H1 (cell line): ENCODE results near the gene THAP12. TPM values are rescaled to one million over a fixed set of nuclear protein-coding genes. Genes with fewer than 3 reads are reported as not detected.
A peak's percentile ranks its signal among the peaks of the same experiment; 100 is the strongest.

ENCODE experiments used
- CTCF ChIA-PET: fragments of 300-600 bp; sonication (Branson Sonifier 250); formaldehyde crosslinking; loops from one replicate; lab custom pipeline; 2021; ENCODE audit not compliant: partially characterized antibody; lab: Charles Lee
- POLR2A ChIA-PET: fragments of 300-600 bp; sonication (Branson Sonifier 250); formaldehyde crosslinking; loops from one replicate; lab custom pipeline; 2021; ENCODE audit warnings: inconsistent platforms; ENCODE audit not compliant: partially characterized antibody; lab: Charles Lee
- DNase-seq, 2 experiments: peaks; one replicate each; pipeline versions ENCODE4 v3.0.0 to v3.0.0-alpha.2; 2010 to 2022; ENCODE audit warnings: low spot score in 2 of 2, low read depth in 1 of 2, mixed read lengths in 1 of 2
- FAIRE-seq: peaks from 2 replicates; lab custom pipeline; 2011; peaks lifted over from hg19 to GRCh38; lab: Jason Lieb, UNC
- H2AFZ ChIP-seq: 2 replicates; pipeline ENCODE4 v1.8.1; 2012; ENCODE audit warnings: low read length, inconsistent platforms
- H2AK5ac ChIP-seq: 2 replicates; pipeline ENCODE4 v1.6.1; 2013; ENCODE audit warnings: low read depth, low read length
- H2BK120ac ChIP-seq: replicated peaks from 2 replicates; pipeline ENCODE3; 2013; ENCODE audit warnings: low read depth, low read length, inconsistent platforms
- H2BK12ac ChIP-seq: 2 replicates; pipeline ENCODE4 v1.6.1; 2013; ENCODE audit warnings: low read depth, low read length
- H2BK15ac ChIP-seq: 2 replicates; pipeline ENCODE4 v1.6.1; 2013; ENCODE audit warnings: low read length
- H2BK20ac ChIP-seq: 2 replicates; pipeline ENCODE4 v1.6.1; 2013; ENCODE audit warnings: low read length
- H2BK5ac ChIP-seq: 2 replicates; pipeline ENCODE4 v1.6.1; 2013; ENCODE audit warnings: low read depth, low read length
- H3K14ac ChIP-seq: 2 replicates; pipeline ENCODE4 v1.6.1; 2013; ENCODE audit warnings: inconsistent platforms; ENCODE audit not compliant: insufficient read length
- H3K18ac ChIP-seq: 2 replicates; pipeline ENCODE4 v1.6.1; 2013; ENCODE audit warnings: low read length; ENCODE audit errors: extremely low read depth
- H3K23ac ChIP-seq: 2 replicates; pipeline ENCODE4 v1.6.1; 2013; ENCODE audit warnings: inconsistent platforms; ENCODE audit not compliant: insufficient read length
- H3K23me2 ChIP-seq: 2 replicates; pipeline ENCODE4 v1.6.1; 2013; ENCODE audit warnings: low read depth, low read length
- H3K27ac ChIP-seq: 2 replicates; pipeline ENCODE4 v1.6.1; 2011; ENCODE audit warnings: low read depth, low read length, inconsistent platforms
- H3K27me3 ChIP-seq, 4 experiments: replicated peaks in 1 of 4; 1 replicate in 1 of 4; 2 replicates in 3 of 4; pipeline versions ENCODE4 v1.6.1 to v1.8.1; 2011 to 2013; ENCODE audit warnings: low read length in 3 of 4, mild to moderate bottlenecking in 3 of 4, inconsistent platforms in 2 of 4, mixed read lengths in 2 of 4, moderate library complexity in 1 of 4; ENCODE audit not compliant: control insufficient read depth in 3 of 4, insufficient read depth in 3 of 4; ENCODE audit errors: extremely low read depth in 1 of 4
- H3K36me3 ChIP-seq, 4 experiments: 2 replicates each; pipeline versions ENCODE4 v1.6.1 to v1.8.1; 2011 to 2013; ENCODE audit warnings: mild to moderate bottlenecking in 4 of 4, low read length in 3 of 4, moderate library complexity in 2 of 4, control low read depth in 1 of 4, inconsistent platforms in 1 of 4; ENCODE audit not compliant: insufficient read depth in 4 of 4, control insufficient read depth in 2 of 4
- H3K4ac ChIP-seq: replicated peaks from 2 replicates; pipeline ENCODE3; 2013; ENCODE audit warnings: low read length, low read depth, mixed read lengths, inconsistent platforms; ENCODE audit not compliant: insufficient read length
- H3K4me1 ChIP-seq, 4 experiments: replicated peaks in 1 of 4; 1 replicate in 1 of 4; 2 replicates in 3 of 4; pipeline versions ENCODE4 v1.6.1 to v1.8.1; 2011 to 2013; ENCODE audit warnings: low read length in 3 of 4, inconsistent platforms in 2 of 4, mixed read lengths in 1 of 4; ENCODE audit not compliant: insufficient read depth in 4 of 4, control insufficient read depth in 3 of 4
- H3K4me2 ChIP-seq, 2 experiments: 2 replicates each; pipeline versions ENCODE4 v1.6.1 to v1.8.1; 2011 to 2013; ENCODE audit warnings: low read depth in 2 of 2, low read length in 2 of 2, control low read depth in 1 of 2, inconsistent platforms in 1 of 2, mild to moderate bottlenecking in 1 of 2; ENCODE audit not compliant: insufficient read depth in 1 of 2
- H3K4me3 ChIP-seq, 4 experiments: fragments of 200-600, 300-600 bp in 1 of 4; sonication (generic), shearing (Covaris generic), sonication (Bioruptor Twin) in 1 of 4; 2 replicates each; pipeline versions ENCODE4 v1.5.1 to v1.8.1; 2011 to 2016; ENCODE audit warnings: low read length in 4 of 4, low read depth in 3 of 4, control low read depth in 2 of 4, inconsistent platforms in 2 of 4, mild to moderate bottlenecking in 2 of 4, mixed read lengths in 1 of 4, moderate library complexity in 1 of 4; ENCODE audit not compliant: insufficient read depth in 2 of 4; ENCODE audit errors: extremely low read depth in 1 of 4
- H3K56ac ChIP-seq: replicated peaks from 2 replicates; pipeline ENCODE3; 2013; ENCODE audit warnings: low read depth, mild to moderate bottlenecking, mixed read lengths, low read length, inconsistent platforms; ENCODE audit not compliant: insufficient read length
- H3K79me1 ChIP-seq: 2 replicates; pipeline ENCODE4 v1.6.1; 2013; ENCODE audit warnings: low read depth, low read length, control low read depth
- H3K79me2 ChIP-seq, 2 experiments: 2 replicates each; pipeline versions ENCODE4 v1.6.1 to v1.8.1; 2012 to 2013; ENCODE audit warnings: low read length in 2 of 2, mild to moderate bottlenecking in 2 of 2, inconsistent platforms in 1 of 2; ENCODE audit not compliant: insufficient read depth in 2 of 2, control insufficient read depth in 1 of 2
- H3K9ac ChIP-seq, 4 experiments: replicated peaks in 1 of 4; 1 replicate in 1 of 4; 2 replicates in 3 of 4; pipeline versions ENCODE4 v1.6.1 to v1.8.1; 2011 to 2013; ENCODE audit warnings: low read depth in 3 of 4, low read length in 3 of 4, control low read depth in 2 of 4, mild to moderate bottlenecking in 2 of 4, moderate library complexity in 2 of 4, inconsistent platforms in 1 of 4; ENCODE audit errors: extremely low read depth in 1 of 4
- H3K9me3 ChIP-seq, 2 experiments: 2 replicates each; pipeline versions ENCODE4 v1.6.1 to v1.8.1; 2012 to 2013; ENCODE audit warnings: mild to moderate bottlenecking in 2 of 2, moderate library complexity in 2 of 2, control low read depth in 1 of 2, inconsistent platforms in 1 of 2, low read depth in 1 of 2, low read length in 1 of 2, mixed read lengths in 1 of 2; ENCODE audit not compliant: insufficient read depth in 2 of 2
- H4K20me1 ChIP-seq, 2 experiments: replicated peaks in 1 of 2; 2 replicates each; pipeline versions ENCODE3 to v1.8.1; 2011 to 2013; ENCODE audit warnings: inconsistent platforms in 2 of 2, low read length in 2 of 2, mild to moderate bottlenecking in 1 of 2; ENCODE audit not compliant: insufficient read depth in 2 of 2, control insufficient read depth in 1 of 2
- H4K5ac ChIP-seq: 2 replicates; pipeline ENCODE4 v1.6.1; 2013; ENCODE audit warnings: low read length, low read depth, mixed read lengths, inconsistent platforms; ENCODE audit not compliant: insufficient read length
- H4K8ac ChIP-seq: 2 replicates; pipeline ENCODE4 v1.8.0; 2013; ENCODE audit warnings: mild to moderate bottlenecking, moderate library complexity, low read length, inconsistent platforms; ENCODE audit not compliant: insufficient read depth; ENCODE audit errors: extremely low read depth
- H4K91ac ChIP-seq: replicated peaks from 2 replicates; pipeline ENCODE3; 2013; ENCODE audit warnings: low read length, mixed read lengths, inconsistent platforms; ENCODE audit not compliant: insufficient read length
- ATF2 ChIP-seq: IDR thresholded peaks from 2 replicates; pipeline ENCODE4 v1.6.1; 2012; ENCODE audit warnings: low read length, inconsistent platforms
- TEAD4 ChIP-seq: IDR thresholded peaks from 2 replicates; pipeline ENCODE4 v1.6.1; 2012; ENCODE audit warnings: low read depth, low read length, inconsistent platforms, mixed read lengths
- WGBS, 2 experiments: shearing (Covaris generic) in 1 of 2; methylation state at CpG; one replicate each; pipeline versions ENCODE4 v1.1.6 to v1.1.7; 2013 to 2015; ENCODE audit warnings: low lambda C conversion rate in 2 of 2, mixed read lengths in 2 of 2, inconsistent platforms in 1 of 2, low coverage in 1 of 2, missing lambda C conversion rate in 1 of 2; ENCODE audit not compliant: insufficient replicate concordance in 2 of 2, insufficient coverage in 1 of 2, insufficient read length in 1 of 2; ENCODE audit errors: extremely low coverage in 1 of 2, missing lambda C conversion rate in 1 of 2; 5-methylcytosine and 5-hydroxymethylcytosine counted together
- polyA plus RNA-seq, 7 experiments: library from polyadenylated mRNA; depleted of rRNA in 3 of 7; stranded (reverse) in 5 of 7; unstranded in 2 of 7; fragments of >200 nt in 5 of 7; fragments of 200-250 nt in 2 of 7; gene quantifications; 1 replicate in 5 of 7; 2 replicates in 1 of 7; 4 replicates in 1 of 7; pipeline versions ENCODE4 v1.2.1 to v1.2.3, GENCODE V29; 2011 to 2013; ENCODE audit warnings: missing spikeins in 2 of 7, mixed read lengths in 2 of 7
- total RNA-seq: library from RNA; stranded (reverse); fragmentation: NEBNext Ultra II Directional; extraction: Animal tissue kit (Norgen Biotek cat#: 25700); gene quantifications from 2 replicates; pipeline ENCODE4 v1.2.1, GENCODE V29; 2021

The THAP12 gene
- total and polyA plus RNA-seq, 2 of the 8 experiments (the other 6 are each of a cell fraction or from before 2014, with no cell fraction given) = 12.0 to 39.9 TPM

DNA sequence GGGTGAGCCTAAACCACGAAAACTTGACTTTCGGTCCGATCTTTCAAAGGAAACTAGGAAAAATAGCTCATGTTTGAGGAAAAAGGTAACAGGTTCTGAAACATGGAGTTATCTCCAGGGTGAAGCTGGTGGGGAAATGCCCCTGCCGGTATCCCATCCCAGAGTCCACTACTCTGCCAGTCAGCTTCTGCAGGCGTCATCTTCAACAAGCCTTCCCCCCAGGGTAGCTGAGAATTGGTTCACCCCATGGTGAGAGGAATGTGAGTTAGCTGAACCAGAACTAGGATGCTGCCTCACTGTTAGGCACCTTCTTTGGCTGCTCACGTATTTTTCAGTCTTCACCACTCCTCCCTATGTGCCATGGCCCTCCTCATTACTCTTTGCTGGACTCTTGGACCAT is 1.3 kb upstream of the THAP12 start:
- CTCF ChIA-PET = interaction anchor here (1.5 to 1.8 kb wide), 3 partner anchors 31 to 175 kb away, joined by 4 to 6 read pairs (median 5); no protein-coding TSS in a partner anchor
- FAIRE-seq = no peak

More for the DNA sequence above, 1.3 kb upstream of the THAP12 start:
- Histone ChIP-seq H3K14ac (no peak overlapping the region), H2BK15ac (no peak overlapping the region), H3K4ac (no peak overlapping the region), H3K4me1 (peaks cover 4 to 17% (median 9%) of the 10 kb centered on the region in 4 experiments), H3K27me3 (peaks cover 0 to 2% (median 0%) of the 10 kb centered on the region in 4 experiments; a peak in 2 of 7 replicates), H4K5ac (no peak overlapping the region), H4K8ac (no peak overlapping the region), H2BK20ac (no peak overlapping the region), H4K20me1 (peaks cover 5 to 11% of the 10 kb centered on the region in 2 experiments), H2AK5ac (peak overlapping the region; percentile 10; the same call in 1 of the 2 replicates), H3K23ac (no peak overlapping the region), H3K27ac (no peak overlapping the region), H2BK120ac (no peak overlapping the region), H3K56ac (no peak overlapping the region), H2AFZ (no peak overlapping the region)
- no peak for DNase-seq
- TF ChIP-seq TEAD4 = peak; percentile 24; the same call in 1 of the 2 replicates
- TF ChIP-seq ATF2 = no peak
- TF ChIP-seq, all 59 proteins: peak for 1
- Histone ChIP-seq H2BK12ac (no peak overlapping the region), H3K9me3 (no peaks in the 10 kb centered on the region), H3K18ac (no peak overlapping the region), H3K23me2 (peaks cover 13% of the 10 kb centered on the region), H4K91ac (no peak overlapping the region), H2BK5ac (no peak overlapping the region), H3K79me2 (peaks cover 8 to 47% of the 10 kb centered on the region in 2 experiments), H3K79me1 (peaks cover 11% of the 10 kb centered on the region), H3K4me3 (peak overlapping the region; percentile 68 to 91 (median 81); a peak in 4 of 8 replicates), H3K4me2 (peak overlapping the region; percentile 79 to 88), H3K9ac (0 out of 7 replicates have a peak overlapping the region, but pooled peaks of 1 of the 4 experiments have one; percentile 10), H3K36me3 (peaks cover 0 to 5% (median 0%) of the 10 kb centered on the region in 4 experiments; a peak in 1 of 8 replicates)
- POLR2A ChIA-PET = interaction anchor here (0.8 to 1.2 kb wide), 3 partner anchors 10 to 171 kb away, joined by 3 to 6 read pairs (median 3); no protein-coding TSS in a partner anchor
- WGBS, 2 experiments = 80% methylated on average over 6 of the region's 6 CpGs; no CpG with 5 or more reads in 1 of the 2 experiments
